A549 (cell line): ENCODE data around the gene CD99.

ENCODE experiments used
- BCL3 ChIP-seq: fragments of >200 bp; sonication (Bioruptor Twin); formaldehyde crosslinking; IDR thresholded peaks from 3 replicates; pipeline ENCODE4 v1.6.1; 2016
- BHLHE40 ChIP-seq: IDR thresholded peaks from 2 replicates; pipeline ENCODE4 v1.6.1; 2012; ENCODE audit warnings: low read depth, low read length, inconsistent platforms
- CTCF ChIP-seq: fragments of >200 bp; sonication (Bioruptor Twin); formaldehyde crosslinking; IDR thresholded peaks from 3 replicates; pipeline ENCODE4 v1.5.1; 2016
- ELK1 ChIP-seq: fragments of 150-350 bp; IDR thresholded peaks from 2 replicates; pipeline ENCODE4 v1.6.1; 2014; ENCODE audit warnings: low read depth, mild to moderate bottlenecking, low read length
- EP300 ChIP-seq, 2 experiments: fragments of >200 bp; sonication (Bioruptor Twin); formaldehyde crosslinking; IDR thresholded peaks; 2 replicates in 1 of 2; 3 replicates in 1 of 2; pipeline ENCODE4 v1.6.1; 2016 to 2017
- GATA3 ChIP-seq: IDR thresholded peaks from 2 replicates; pipeline ENCODE4 v1.6.1; 2012; ENCODE audit warnings: borderline replicate concordance
- NR3C1 ChIP-seq: fragments of >200 bp; sonication (Bioruptor Twin); formaldehyde crosslinking; IDR thresholded peaks from 3 replicates; pipeline ENCODE4 v1.6.1; 2017
- PHF8 ChIP-seq: fragments of 200-600 bp; sonication (generic); IDR thresholded peaks from 2 replicates; pipeline ENCODE4 v1.6.1; 2016; ENCODE audit warnings: low read depth, mild to moderate bottlenecking, antibody characterized with exemption, moderate library complexity, borderline replicate concordance
- REST ChIP-seq: fragments of 200-600 bp; sonication (generic); IDR thresholded peaks from 2 replicates; pipeline ENCODE4 v1.6.1; 2016; ENCODE audit warnings: antibody characterized with exemption, mild to moderate bottlenecking, moderate library complexity
- RFX5 ChIP-seq: fragments of 450-650 bp; IDR thresholded peaks from 2 replicates; pipeline ENCODE4 v1.7.1; 2014; ENCODE audit warnings: antibody characterized with exemption, mild to moderate bottlenecking, moderate library complexity
- TP53 ChIP-seq: fragments of 250-450 bp; sonication (Bioruptor Pico); IDR thresholded peaks from 2 replicates; pipeline ENCODE4 v1.5.0; 2021; ENCODE audit warnings: mild to moderate bottlenecking, moderate library complexity
- USF2 ChIP-seq: fragments of 450-650 bp; IDR thresholded peaks from 2 replicates; pipeline ENCODE4 v1.6.1; 2014; ENCODE audit warnings: antibody characterized with exemption

- TF ChIP-seq CTCF (no peak), EP300 (IDR thresholded peaks at IDR 0.05) (no peak), ELK1 (no peak), TP53 (no peak), REST (no peak), GATA3 (no peak), USF2 (no peak), PHF8 (no peak), BHLHE40 (no peak), BCL3 (no peak), NR3C1 (no peak), RFX5 (no peak)
Measured at GRCh38 chrX:2679534-2680485, 11.3 kb upstream of the CD99 start.
